Superior temporal gyrus (tissue), 1 donor: ENCODE data around the gene GALNT2.

Experiments
- DNase-seq: peaks from one replicate; pipeline ENCODE4 v3.0.0-alpha.2; 2016; ENCODE audit errors: extremely low spot score

GALNT2 gene

GRCh38 chr1:230256896-230257295, 189.9 kb downstream of the GALNT2 start:
- DNase-seq, result no peak

- DNase-seq, result no peak
Observed at GRCh38 chr1:230259621-230260020, 192.6 kb downstream of the GALNT2 start.

DNA sequence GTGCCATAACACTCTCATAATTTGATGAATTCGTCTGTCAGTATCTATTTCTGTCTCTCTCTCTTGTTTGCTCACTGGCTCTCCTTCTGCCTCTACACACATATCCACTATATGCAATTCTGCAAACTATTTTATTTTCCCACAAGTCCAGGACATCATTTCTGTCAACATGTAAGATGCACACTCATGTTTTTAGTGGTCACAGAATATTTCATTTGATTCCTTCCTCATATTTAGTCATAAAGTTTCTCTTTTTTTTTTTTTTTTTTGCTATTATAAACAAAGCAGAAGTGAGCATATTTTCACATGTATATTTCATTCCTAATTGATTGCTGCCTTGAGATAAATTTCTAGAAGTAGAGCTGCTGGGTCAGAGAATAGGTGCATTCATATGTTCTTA, 193.8 kb downstream of the GALNT2 start:
- no peak for DNase-seq

DNA sequence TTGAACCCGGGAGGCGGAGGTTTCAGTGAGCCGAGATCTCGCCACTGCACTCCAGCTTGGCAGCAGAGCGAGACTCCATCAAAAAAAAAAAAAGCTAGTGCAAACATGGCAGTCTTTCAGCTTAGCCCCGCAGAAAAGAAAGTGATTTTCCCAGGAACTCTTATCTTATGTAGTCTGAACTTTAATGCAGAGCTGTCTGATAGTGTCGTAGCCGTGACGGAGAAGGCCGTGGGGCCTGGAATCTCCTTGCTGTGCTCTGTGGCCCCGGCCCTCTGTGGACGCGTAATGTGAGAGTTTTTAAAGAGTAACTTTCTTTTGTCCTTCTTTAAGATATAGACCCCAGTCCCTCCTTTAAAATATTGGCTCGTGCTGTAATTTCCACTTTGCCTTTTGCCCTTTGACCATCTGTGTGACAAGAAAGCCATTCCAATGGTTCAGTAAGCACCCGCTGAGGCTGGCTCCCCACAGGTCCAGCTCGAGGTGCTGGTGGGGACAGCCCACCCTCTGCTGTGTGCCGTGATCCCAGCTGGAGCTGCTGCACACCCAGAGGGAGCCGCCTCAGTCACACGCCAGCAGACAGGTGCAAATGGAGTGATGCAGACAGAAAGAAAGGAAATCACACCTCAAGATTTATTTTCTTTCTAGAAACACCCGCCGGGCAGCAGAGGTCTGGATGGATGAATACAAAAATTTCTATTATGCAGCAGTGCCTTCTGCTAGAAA, 195.1 kb downstream of the GALNT2 start:
- DNase-seq, result no peak

GRCh38 chr1:230262867-230263567, 196.0 kb downstream of the GALNT2 start:
- no peak for DNase-seq

- no peak for DNase-seq
Observed at GRCh38 chr1:230263568-230264195, 196.6 kb downstream of the GALNT2 start.

GRCh38 chr1:230264342-230264741, 197.3 kb downstream of the GALNT2 start:
- no peak for DNase-seq

DNA sequence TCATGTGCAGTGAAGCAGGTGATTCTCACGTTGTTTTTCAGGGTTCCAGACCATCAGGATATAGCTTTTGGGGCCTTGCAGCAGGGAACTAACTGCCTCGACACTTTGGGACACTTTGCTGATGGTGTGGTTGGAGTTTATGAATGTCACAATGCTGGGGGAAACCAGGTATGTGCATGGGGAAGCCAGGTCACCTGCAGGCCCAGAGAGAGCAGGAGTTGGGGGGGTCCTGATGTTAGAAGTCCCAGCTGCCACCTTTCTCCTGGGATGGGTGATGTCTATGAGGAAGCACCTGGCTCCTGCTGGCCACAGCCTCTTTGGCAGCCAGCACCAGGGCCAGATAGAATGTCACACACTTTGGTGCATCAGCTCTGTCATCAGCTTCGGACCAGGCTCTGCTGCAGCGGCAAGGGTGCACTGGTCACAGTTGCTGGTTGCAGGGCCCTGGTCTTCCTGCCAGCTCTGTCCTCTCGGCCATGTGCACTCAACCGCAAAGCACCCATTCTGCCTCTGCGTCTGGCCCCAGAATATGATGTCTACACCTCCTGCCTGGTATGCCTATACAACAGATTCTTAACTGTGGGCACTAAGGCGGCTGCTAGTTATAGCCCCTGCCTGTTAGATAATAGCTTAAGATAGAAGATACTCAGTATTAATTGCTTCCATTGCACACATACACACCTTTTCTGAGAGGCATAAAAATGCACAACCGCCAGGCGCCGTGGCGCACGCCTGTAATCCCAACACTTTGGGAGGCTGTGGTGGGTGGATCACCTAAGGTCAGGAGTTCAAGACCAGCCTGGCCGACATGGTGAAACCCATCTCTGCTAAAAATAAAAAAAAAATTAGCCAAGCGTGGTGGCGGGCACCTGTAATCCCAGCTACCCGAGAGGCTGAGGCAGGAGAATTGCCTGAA, 198.4 kb downstream of the GALNT2 start:
- no peak for DNase-seq

- DNase-seq, result no peak
Observed at GRCh38 chr1:230266456-230266855, 199.4 kb downstream of the GALNT2 start.

GRCh38 chr1:230267338-230268065, 200.5 kb downstream of the GALNT2 start:
- DNase-seq, result no peak

- peak; percentile 78 for DNase-seq
Observed at GRCh38 chr1:230268371-230269170, 201.5 kb downstream of the GALNT2 start.

DNA sequence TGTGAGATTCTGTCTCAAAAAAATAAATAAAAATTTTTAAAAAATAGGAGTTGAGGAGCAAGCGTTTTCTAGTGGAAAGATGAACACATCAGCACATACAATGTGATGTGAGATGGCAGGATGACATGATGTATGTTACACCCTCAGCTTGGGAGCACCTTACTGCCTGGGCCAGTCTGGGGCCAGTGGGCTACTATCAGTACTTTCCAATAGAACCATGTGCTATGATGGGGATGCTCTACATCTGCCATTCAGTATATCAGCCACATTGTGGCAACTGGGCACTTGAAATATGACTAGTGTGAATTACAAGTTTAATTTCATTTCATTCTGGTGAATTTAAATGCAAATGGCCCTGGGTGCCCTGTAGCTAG, 203.1 kb downstream of the GALNT2 start:
- no peak for DNase-seq

GRCh38 chr1:230270559-230271281, 203.7 kb downstream of the GALNT2 start:
- DNase-seq, result peak; percentile 24

DNA sequence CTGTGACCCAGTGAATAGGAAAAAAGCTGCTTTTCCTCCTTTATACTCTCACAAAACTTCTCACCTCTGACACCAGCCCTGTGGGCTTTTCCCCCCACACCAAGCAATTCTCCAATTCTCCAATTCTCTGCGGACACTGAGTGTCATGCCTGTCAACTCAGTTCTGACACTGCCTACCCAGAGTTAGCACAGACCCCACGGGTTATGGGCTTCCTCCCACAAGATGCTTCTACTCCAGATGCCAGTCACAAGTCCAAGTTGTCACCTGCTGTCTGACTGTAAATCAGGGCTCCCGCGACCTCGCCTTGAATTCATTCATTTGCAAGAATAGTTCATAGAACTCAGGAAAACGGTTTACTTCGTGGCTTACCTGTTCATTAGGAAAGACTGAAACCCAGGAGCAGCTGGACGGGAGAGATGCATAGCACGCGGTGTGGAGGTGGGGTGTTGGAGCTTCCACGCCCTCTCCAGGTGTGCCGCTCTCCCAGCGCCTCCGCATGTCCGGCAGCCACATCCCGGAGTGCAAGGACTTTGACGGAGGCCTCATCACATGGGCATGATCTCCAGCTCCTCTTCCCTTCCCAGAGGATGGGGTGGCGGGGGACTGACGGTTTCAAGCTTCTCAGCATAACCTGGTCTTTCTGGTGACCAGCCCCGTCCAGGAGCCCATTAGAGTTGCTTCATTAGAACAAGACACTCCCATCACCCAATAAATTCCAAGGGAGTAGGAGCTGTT, 204.4 kb downstream of the GALNT2 start:
- DNase-seq, result no peak

DNA sequence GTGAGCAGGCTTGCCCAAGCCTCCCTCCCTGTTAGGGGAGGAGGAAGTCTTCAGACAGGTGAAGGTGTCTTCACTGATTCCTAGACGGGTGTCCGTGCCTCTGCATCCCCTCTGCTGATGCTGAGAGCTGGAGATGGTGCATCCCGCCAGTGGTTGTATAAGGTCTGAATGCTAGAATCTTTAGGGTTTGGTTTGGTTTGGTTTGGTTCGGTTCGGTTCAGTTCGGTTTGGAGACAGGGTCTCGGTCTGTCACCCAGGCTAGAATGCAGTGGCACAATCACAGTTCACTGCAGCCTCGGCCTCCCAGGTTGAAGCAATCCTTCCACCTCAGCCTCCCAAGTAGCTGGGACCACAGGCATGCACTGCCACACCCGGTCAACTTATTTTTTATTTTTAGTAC, 205.5 kb downstream of the GALNT2 start:
- no peak for DNase-seq

GRCh38 chr1:230273141-230273710, 206.2 kb downstream of the GALNT2 start:
- no peak for DNase-seq

GRCh38 chr1:230274254-230274653, 207.2 kb downstream of the GALNT2 start:
- DNase-seq, result no peak

GRCh38 chr1:230276401-230276800, 209.4 kb downstream of the GALNT2 start:
- no peak for DNase-seq
